B cell (primary cell): ENCODE data around the gene INHBB. TPM values are rescaled to one million over a fixed set of nuclear protein-coding genes. Genes with fewer than 3 reads are reported as not detected.

Experiments
- ATAC-seq: fragments of 200-7000 bp; cut with Tn5 transposase; one replicate; pipeline ENCODE4 v1.10.0; 2021; ENCODE audit warnings: low read depth, mild to moderate bottlenecking, moderate number of reproducible peaks, moderate library complexity
- CTCF ChIA-PET: fragments of 350-600 bp; sonication (Branson Sonifier 250); formaldehyde crosslinking; loops from one replicate; lab custom pipeline; 2021; ENCODE audit warnings: antibody characterized with exemption, inconsistent platforms; lab: Charles Lee
- POLR2A ChIA-PET: fragments of 350-600 bp; sonication (Branson Sonifier 250); formaldehyde crosslinking; loops from one replicate; lab custom pipeline; 2021; ENCODE audit warnings: antibody characterized with exemption; lab: Charles Lee
- DNase-seq: peaks from one replicate; pipeline ENCODE4 v3.0.0; 2013
- H2AFZ ChIP-seq: 2 replicates; pipeline ENCODE4 v1.6.1; 2012; ENCODE audit warnings: mild to moderate bottlenecking, low read depth, low read length; ENCODE audit not compliant: insufficient read depth, poor library complexity, severe bottlenecking
- H3K27ac ChIP-seq, 2 donors: 1 replicate in 1 of 2; 2 replicates in 1 of 2; pipeline ENCODE4 v1.5.1; 2012 to 2013; ENCODE audit warnings: low read length in 2 of 2, mild to moderate bottlenecking in 2 of 2, moderate library complexity in 1 of 2
- H3K27me3 ChIP-seq, 4 experiments: fragments of 200-600 bp in 1 of 4; sonication (generic) in 1 of 4; replicated peaks in 1 of 4; 1 replicate in 2 of 4; 2 replicates in 2 of 4; pipeline versions ENCODE4 v1.6.1 to v1.7.0; 2013 to 2016; ENCODE audit warnings: low read length in 3 of 4, mild to moderate bottlenecking in 2 of 4, mixed read lengths in 1 of 4, moderate library complexity in 1 of 4; ENCODE audit not compliant: insufficient read depth in 4 of 4, control insufficient read depth in 3 of 4; ENCODE audit errors: control extremely low read depth in 1 of 4
- H3K36me3 ChIP-seq, 2 experiments: replicated peaks in 1 of 2; 1 replicate in 1 of 2; 2 replicates in 1 of 2; pipeline versions ENCODE4 v1.6.1 to v1.7.1; 2013; ENCODE audit warnings: low read length in 1 of 2; ENCODE audit not compliant: insufficient read depth in 2 of 2, control insufficient read depth in 1 of 2; ENCODE audit errors: control extremely low read depth in 1 of 2, extremely low read depth in 1 of 2
- H3K4me1 ChIP-seq, 2 donors: fragments of 200-600 bp in 1 of 2; sonication (generic) in 1 of 2; 1 replicate in 1 of 2; 2 replicates in 1 of 2; pipeline versions ENCODE4 v1.5.1 to v1.6.1; 2013 to 2017; ENCODE audit warnings: low read length in 2 of 2; ENCODE audit not compliant: control insufficient read depth in 2 of 2, insufficient read depth in 2 of 2
- H3K4me2 ChIP-seq: replicated peaks from 2 replicates; pipeline ENCODE3; 2012; ENCODE audit warnings: mild to moderate bottlenecking, low read depth, low read length; ENCODE audit not compliant: poor library complexity, severe bottlenecking
- H3K4me3 ChIP-seq, 5 experiments: fragments of 200-600 bp in 1 of 5; sonication (generic) in 1 of 5; 1 replicate in 3 of 5; 2 replicates in 2 of 5; pipeline versions ENCODE4 v1.5.1 to v1.7.0; 2011 to 2016; ENCODE audit warnings: low read length in 4 of 5, mild to moderate bottlenecking in 4 of 5, low read depth in 2 of 5, control low read depth in 1 of 5, moderate library complexity in 1 of 5; ENCODE audit not compliant: insufficient read depth in 1 of 5; ENCODE audit errors: control extremely low read depth in 1 of 5, extremely low read depth in 1 of 5
- H3K79me2 ChIP-seq: fragments of 200-600 bp; sonication (generic); one replicate; pipeline ENCODE4 v1.6.0; 2016; ENCODE audit warnings: low read length; ENCODE audit not compliant: control insufficient read depth, insufficient read depth
- H3K9ac ChIP-seq: fragments of 200-600 bp; sonication (generic); 2 replicates; pipeline ENCODE4 v1.6.1; 2017; ENCODE audit warnings: mild to moderate bottlenecking, low read length, moderate library complexity
- H3K9me3 ChIP-seq, 3 donors: one replicate each; pipeline versions ENCODE4 v1.6.1 to v1.7.1; 2013; ENCODE audit warnings: low read length in 2 of 3; ENCODE audit not compliant: control insufficient read depth in 2 of 3, insufficient read depth in 1 of 3; ENCODE audit errors: control extremely low read depth in 1 of 3
- H4K20me1 ChIP-seq: 2 replicates; pipeline ENCODE4 v1.6.0; 2012; ENCODE audit warnings: mild to moderate bottlenecking, low read length; ENCODE audit not compliant: insufficient read depth, control insufficient read depth, poor library complexity, severe bottlenecking
- H3K27ac Mint-ChIP-seq: one replicate; pipeline ENCODE4 v1.8.0; 2021; ENCODE audit warnings: mixed read lengths
- H3K27me3 Mint-ChIP-seq: one replicate; pipeline ENCODE4 v1.8.0; 2021; ENCODE audit warnings: mixed read lengths
- H3K4me1 Mint-ChIP-seq: one replicate; pipeline ENCODE4 v1.8.0; 2021; ENCODE audit warnings: mixed read lengths
- H3K4me3 Mint-ChIP-seq: one replicate; pipeline ENCODE4 v1.8.0; 2021; ENCODE audit warnings: mixed read lengths
- H3K9me3 Mint-ChIP-seq: one replicate; pipeline ENCODE4 v1.8.0; 2022; ENCODE audit warnings: mixed read lengths; ENCODE audit not compliant: insufficient read depth
- EZH2 ChIP-seq: IDR thresholded peaks from 2 replicates; pipeline ENCODE4 v1.6.1; 2012; ENCODE audit warnings: borderline replicate concordance, low read depth, mild to moderate bottlenecking, moderate library complexity, low read length; ENCODE audit not compliant: insufficient read depth, poor library complexity, severe bottlenecking
- WGBS: methylation state at CpG from one replicate; pipeline ENCODE4 v1.1.5; 2013; ENCODE audit warnings: missing lambda C conversion rate; ENCODE audit not compliant: insufficient coverage; 5-methylcytosine and 5-hydroxymethylcytosine counted together
- intact Hi-C: fragments of 100-400 bp; cut with micrococcal nuclease; formaldehyde crosslinking; loops from one replicate; pipeline ENCODE4 v1.10.0; 2022
- polyA plus RNA-seq: library from polyadenylated mRNA; depleted of rRNA; stranded (reverse); fragments of >200 nt; gene quantifications from 2 replicates; pipeline ENCODE4 v1.2.3, GENCODE V29; 2012
- total RNA-seq, 2 donors: library from RNA; stranded (reverse); fragments of 120-200 nt in 1 of 2; gene quantifications; 1 replicate in 1 of 2; 2 replicates in 1 of 2; pipeline versions ENCODE4 v1.2.3 to v1.2.4, GENCODE V29; 2013 to 2022
- TF ChIP-seq, protein P1 (sequence below): fragments of 200-600 bp; IDR thresholded peaks from one replicate; pipeline ENCODE4 v1.8.0; 2022; ENCODE audit warnings: antibody characterized with exemption, mild to moderate bottlenecking

INHBB gene
- total and polyA plus RNA-seq, 2 donors (not counting 1 experiment from before 2014, with no cell fraction given): 0.03 TPM; not detected in 1

DNA sequence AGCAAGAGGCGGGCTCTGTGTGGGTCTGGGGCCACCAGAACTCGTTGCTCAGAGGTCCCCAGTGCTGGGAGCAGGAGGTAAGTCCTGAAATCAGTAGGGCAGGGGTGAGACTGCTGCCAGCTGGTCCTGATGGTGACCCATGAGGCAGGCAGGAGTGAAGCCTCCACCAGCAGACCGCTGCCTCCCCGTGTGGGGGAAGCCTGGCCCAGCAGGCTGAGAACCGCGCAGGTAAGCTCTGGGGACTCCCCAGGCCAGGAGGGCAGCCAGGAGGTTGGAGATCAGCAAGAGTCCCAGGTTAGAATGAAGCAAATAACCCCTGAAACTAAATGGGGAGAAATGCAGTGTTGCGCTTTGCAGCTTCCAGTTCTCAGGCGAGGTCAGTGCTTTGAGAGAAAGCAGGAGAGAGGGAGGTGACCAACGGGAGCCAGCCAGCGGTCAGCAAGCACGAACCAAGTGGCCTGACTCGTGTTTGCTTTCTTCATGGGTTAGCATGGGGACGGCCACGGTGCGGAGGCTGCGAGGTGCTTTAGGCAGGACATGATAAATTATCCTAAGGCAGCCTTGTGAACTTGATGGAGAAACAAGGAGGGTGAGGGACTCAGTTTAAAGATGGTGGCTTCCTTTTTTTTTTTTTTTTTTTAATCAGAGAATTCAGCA lies 26.2 kb downstream of the INHBB start:
- Histone ChIP-seq H3K27ac (no peak overlapping the region), H4K20me1 (no peaks in the 10 kb centered on the region), H3K4me2 (no peak overlapping the region), H3K36me3 (no peaks in the 10 kb centered on the region), H3K9ac (no peak overlapping the region), H3K27me3 (no peaks in the 10 kb centered on the region), H3K4me1 (no peaks in the 10 kb centered on the region), H3K9me3 (no peaks in the 10 kb centered on the region), H3K4me3 (no peak overlapping the region), H3K79me2 (no peaks in the 10 kb centered on the region), H2AFZ (no peak overlapping the region)
- ChIA-PET CTCF (no interaction called here), POLR2A (no interaction called here)
- no peak for TF ChIP-seq EZH2
- TF ChIP-seq, protein P1, sequence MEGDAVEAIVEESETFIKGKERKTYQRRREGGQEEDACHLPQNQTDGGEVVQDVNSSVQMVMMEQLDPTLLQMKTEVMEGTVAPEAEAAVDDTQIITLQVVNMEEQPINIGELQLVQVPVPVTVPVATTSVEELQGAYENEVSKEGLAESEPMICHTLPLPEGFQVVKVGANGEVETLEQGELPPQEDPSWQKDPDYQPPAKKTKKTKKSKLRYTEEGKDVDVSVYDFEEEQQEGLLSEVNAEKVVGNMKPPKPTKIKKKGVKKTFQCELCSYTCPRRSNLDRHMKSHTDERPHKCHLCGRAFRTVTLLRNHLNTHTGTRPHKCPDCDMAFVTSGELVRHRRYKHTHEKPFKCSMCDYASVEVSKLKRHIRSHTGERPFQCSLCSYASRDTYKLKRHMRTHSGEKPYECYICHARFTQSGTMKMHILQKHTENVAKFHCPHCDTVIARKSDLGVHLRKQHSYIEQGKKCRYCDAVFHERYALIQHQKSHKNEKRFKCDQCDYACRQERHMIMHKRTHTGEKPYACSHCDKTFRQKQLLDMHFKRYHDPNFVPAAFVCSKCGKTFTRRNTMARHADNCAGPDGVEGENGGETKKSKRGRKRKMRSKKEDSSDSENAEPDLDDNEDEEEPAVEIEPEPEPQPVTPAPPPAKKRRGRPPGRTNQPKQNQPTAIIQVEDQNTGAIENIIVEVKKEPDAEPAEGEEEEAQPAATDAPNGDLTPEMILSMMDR: no peak
- no peak for DNase-seq
- H3K27ac Mint-ChIP-seq: no peak overlapping the region
- no peaks in the 10 kb centered on the region for H3K9me3 Mint-ChIP-seq
- ATAC-seq: no peak
- intact Hi-C loops: no loop called here
- H3K27me3 Mint-ChIP-seq: peaks cover 4% of the 10 kb centered on the region
- 84% methylated on average over 12 of the region's 16 CpGs for WGBS
- no peak overlapping the region for H3K4me3 Mint-ChIP-seq
- H3K4me1 Mint-ChIP-seq: no peaks in the 10 kb centered on the region

DNA sequence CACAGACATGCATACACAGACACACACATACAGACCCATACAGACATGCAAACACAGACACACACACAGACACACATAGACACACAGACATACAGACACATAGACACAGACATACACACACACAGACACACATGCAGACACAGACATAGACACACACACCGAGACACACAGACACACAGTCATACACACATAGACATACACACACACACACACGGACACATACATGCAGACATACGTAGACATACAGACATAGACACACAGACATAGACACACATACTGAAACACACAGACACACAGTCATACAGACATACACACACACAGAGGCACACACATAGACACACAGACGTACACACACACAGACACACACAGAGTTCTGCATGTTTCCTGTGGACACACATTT lies 26.9 kb downstream of the INHBB start:
- no peaks in the 10 kb centered on the region for H3K4me1 Mint-ChIP-seq
- ATAC-seq: no peak
- H3K79me2 ChIP-seq: no peaks in the 10 kb centered on the region
- H3K9me3 ChIP-seq: no peaks in the 10 kb centered on the region
- no peak overlapping the region for H3K27ac ChIP-seq
- H3K4me3 Mint-ChIP-seq: no peak overlapping the region
- H3K9ac ChIP-seq: no peak overlapping the region
- TF ChIP-seq, protein P1: no peak
- no peak for TF ChIP-seq EZH2
- H3K9me3 Mint-ChIP-seq: no peaks in the 10 kb centered on the region
- no peak overlapping the region for H3K4me2 ChIP-seq
- WGBS: 90% methylated on average over 3 of the region's 4 CpGs
- no peak overlapping the region for H2AFZ ChIP-seq
- no peak for DNase-seq
- no peaks in the 10 kb centered on the region for H4K20me1 ChIP-seq
- H3K27me3 Mint-ChIP-seq: peaks cover 8% of the 10 kb centered on the region
- H3K4me1 ChIP-seq: no peaks in the 10 kb centered on the region
- CTCF ChIA-PET: no interaction called here
- H3K27me3 ChIP-seq: no peaks in the 10 kb centered on the region
- no peak overlapping the region for H3K4me3 ChIP-seq
- intact Hi-C loops: no loop called here
- POLR2A ChIA-PET: no interaction called here
- H3K27ac Mint-ChIP-seq: no peak overlapping the region
- no peaks in the 10 kb centered on the region for H3K36me3 ChIP-seq
